B cell (primary cell): ENCODE measurements around the gene ALOXE3. TPM values are rescaled to one million over a fixed set of nuclear protein-coding genes. Genes with fewer than 3 reads are reported as not detected.

Source experiments
- ATAC-seq: fragments of 200-7000 bp; cut with Tn5 transposase; one replicate; pipeline ENCODE4 v1.10.0; 2021; ENCODE audit warnings: low read depth, mild to moderate bottlenecking, moderate number of reproducible peaks, moderate library complexity
- CTCF ChIA-PET: fragments of 350-600 bp; sonication (Branson Sonifier 250); formaldehyde crosslinking; loops from one replicate; lab custom pipeline; 2021; ENCODE audit warnings: antibody characterized with exemption, inconsistent platforms; lab: Charles Lee
- POLR2A ChIA-PET: fragments of 350-600 bp; sonication (Branson Sonifier 250); formaldehyde crosslinking; loops from one replicate; lab custom pipeline; 2021; ENCODE audit warnings: antibody characterized with exemption; lab: Charles Lee
- DNase-seq: peaks from one replicate; pipeline ENCODE4 v3.0.0; 2013
- H2AFZ ChIP-seq: 2 replicates; pipeline ENCODE4 v1.6.1; 2012; ENCODE audit warnings: mild to moderate bottlenecking, low read depth, low read length; ENCODE audit not compliant: insufficient read depth, poor library complexity, severe bottlenecking
- H3K27ac ChIP-seq, 2 donors: 1 replicate in 1 of 2; 2 replicates in 1 of 2; pipeline ENCODE4 v1.5.1; 2012 to 2013; ENCODE audit warnings: low read length in 2 of 2, mild to moderate bottlenecking in 2 of 2, moderate library complexity in 1 of 2
- H3K27me3 ChIP-seq, 4 experiments: fragments of 200-600 bp in 1 of 4; sonication (generic) in 1 of 4; replicated peaks in 1 of 4; 1 replicate in 2 of 4; 2 replicates in 2 of 4; pipeline versions ENCODE4 v1.6.1 to v1.7.0; 2013 to 2016; ENCODE audit warnings: low read length in 3 of 4, mild to moderate bottlenecking in 2 of 4, mixed read lengths in 1 of 4, moderate library complexity in 1 of 4; ENCODE audit not compliant: insufficient read depth in 4 of 4, control insufficient read depth in 3 of 4; ENCODE audit errors: control extremely low read depth in 1 of 4
- H3K36me3 ChIP-seq, 2 experiments: replicated peaks in 1 of 2; 1 replicate in 1 of 2; 2 replicates in 1 of 2; pipeline versions ENCODE4 v1.6.1 to v1.7.1; 2013; ENCODE audit warnings: low read length in 1 of 2; ENCODE audit not compliant: insufficient read depth in 2 of 2, control insufficient read depth in 1 of 2; ENCODE audit errors: control extremely low read depth in 1 of 2, extremely low read depth in 1 of 2
- H3K4me1 ChIP-seq, 2 donors: fragments of 200-600 bp in 1 of 2; sonication (generic) in 1 of 2; 1 replicate in 1 of 2; 2 replicates in 1 of 2; pipeline versions ENCODE4 v1.5.1 to v1.6.1; 2013 to 2017; ENCODE audit warnings: low read length in 2 of 2; ENCODE audit not compliant: control insufficient read depth in 2 of 2, insufficient read depth in 2 of 2
- H3K4me2 ChIP-seq: replicated peaks from 2 replicates; pipeline ENCODE3; 2012; ENCODE audit warnings: mild to moderate bottlenecking, low read depth, low read length; ENCODE audit not compliant: poor library complexity, severe bottlenecking
- H3K4me3 ChIP-seq, 5 experiments: fragments of 200-600 bp in 1 of 5; sonication (generic) in 1 of 5; 1 replicate in 3 of 5; 2 replicates in 2 of 5; pipeline versions ENCODE4 v1.5.1 to v1.7.0; 2011 to 2016; ENCODE audit warnings: low read length in 4 of 5, mild to moderate bottlenecking in 4 of 5, low read depth in 2 of 5, control low read depth in 1 of 5, moderate library complexity in 1 of 5; ENCODE audit not compliant: insufficient read depth in 1 of 5; ENCODE audit errors: control extremely low read depth in 1 of 5, extremely low read depth in 1 of 5
- H3K79me2 ChIP-seq: fragments of 200-600 bp; sonication (generic); one replicate; pipeline ENCODE4 v1.6.0; 2016; ENCODE audit warnings: low read length; ENCODE audit not compliant: control insufficient read depth, insufficient read depth
- H3K9ac ChIP-seq: fragments of 200-600 bp; sonication (generic); 2 replicates; pipeline ENCODE4 v1.6.1; 2017; ENCODE audit warnings: mild to moderate bottlenecking, low read length, moderate library complexity
- H3K9me3 ChIP-seq, 3 donors: one replicate each; pipeline versions ENCODE4 v1.6.1 to v1.7.1; 2013; ENCODE audit warnings: low read length in 2 of 3; ENCODE audit not compliant: control insufficient read depth in 2 of 3, insufficient read depth in 1 of 3; ENCODE audit errors: control extremely low read depth in 1 of 3
- H4K20me1 ChIP-seq: 2 replicates; pipeline ENCODE4 v1.6.0; 2012; ENCODE audit warnings: mild to moderate bottlenecking, low read length; ENCODE audit not compliant: insufficient read depth, control insufficient read depth, poor library complexity, severe bottlenecking
- H3K27ac Mint-ChIP-seq: one replicate; pipeline ENCODE4 v1.8.0; 2021; ENCODE audit warnings: mixed read lengths
- H3K27me3 Mint-ChIP-seq: one replicate; pipeline ENCODE4 v1.8.0; 2021; ENCODE audit warnings: mixed read lengths
- H3K4me1 Mint-ChIP-seq: one replicate; pipeline ENCODE4 v1.8.0; 2021; ENCODE audit warnings: mixed read lengths
- H3K4me3 Mint-ChIP-seq: one replicate; pipeline ENCODE4 v1.8.0; 2021; ENCODE audit warnings: mixed read lengths
- H3K9me3 Mint-ChIP-seq: one replicate; pipeline ENCODE4 v1.8.0; 2022; ENCODE audit warnings: mixed read lengths; ENCODE audit not compliant: insufficient read depth
- EZH2 ChIP-seq: IDR thresholded peaks from 2 replicates; pipeline ENCODE4 v1.6.1; 2012; ENCODE audit warnings: borderline replicate concordance, low read depth, mild to moderate bottlenecking, moderate library complexity, low read length; ENCODE audit not compliant: insufficient read depth, poor library complexity, severe bottlenecking
- WGBS: methylation state at CpG from one replicate; pipeline ENCODE4 v1.1.5; 2013; ENCODE audit warnings: missing lambda C conversion rate; ENCODE audit not compliant: insufficient coverage; 5-methylcytosine and 5-hydroxymethylcytosine counted together
- intact Hi-C: fragments of 100-400 bp; cut with micrococcal nuclease; formaldehyde crosslinking; loops from one replicate; pipeline ENCODE4 v1.10.0; 2022
- polyA plus RNA-seq: library from polyadenylated mRNA; depleted of rRNA; stranded (reverse); fragments of >200 nt; gene quantifications from 2 replicates; pipeline ENCODE4 v1.2.3, GENCODE V29; 2012
- total RNA-seq, 2 donors: library from RNA; stranded (reverse); fragments of 120-200 nt in 1 of 2; gene quantifications; 1 replicate in 1 of 2; 2 replicates in 1 of 2; pipeline versions ENCODE4 v1.2.3 to v1.2.4, GENCODE V29; 2013 to 2022
- TF ChIP-seq, protein P1 (sequence below): fragments of 200-600 bp; IDR thresholded peaks from one replicate; pipeline ENCODE4 v1.8.0; 2022; ENCODE audit warnings: antibody characterized with exemption, mild to moderate bottlenecking

ALOXE3 gene
- total and polyA plus RNA-seq, 2 donors (not counting 1 experiment from before 2014, with no cell fraction given) = 0.04 TPM; not detected in 1

DNA sequence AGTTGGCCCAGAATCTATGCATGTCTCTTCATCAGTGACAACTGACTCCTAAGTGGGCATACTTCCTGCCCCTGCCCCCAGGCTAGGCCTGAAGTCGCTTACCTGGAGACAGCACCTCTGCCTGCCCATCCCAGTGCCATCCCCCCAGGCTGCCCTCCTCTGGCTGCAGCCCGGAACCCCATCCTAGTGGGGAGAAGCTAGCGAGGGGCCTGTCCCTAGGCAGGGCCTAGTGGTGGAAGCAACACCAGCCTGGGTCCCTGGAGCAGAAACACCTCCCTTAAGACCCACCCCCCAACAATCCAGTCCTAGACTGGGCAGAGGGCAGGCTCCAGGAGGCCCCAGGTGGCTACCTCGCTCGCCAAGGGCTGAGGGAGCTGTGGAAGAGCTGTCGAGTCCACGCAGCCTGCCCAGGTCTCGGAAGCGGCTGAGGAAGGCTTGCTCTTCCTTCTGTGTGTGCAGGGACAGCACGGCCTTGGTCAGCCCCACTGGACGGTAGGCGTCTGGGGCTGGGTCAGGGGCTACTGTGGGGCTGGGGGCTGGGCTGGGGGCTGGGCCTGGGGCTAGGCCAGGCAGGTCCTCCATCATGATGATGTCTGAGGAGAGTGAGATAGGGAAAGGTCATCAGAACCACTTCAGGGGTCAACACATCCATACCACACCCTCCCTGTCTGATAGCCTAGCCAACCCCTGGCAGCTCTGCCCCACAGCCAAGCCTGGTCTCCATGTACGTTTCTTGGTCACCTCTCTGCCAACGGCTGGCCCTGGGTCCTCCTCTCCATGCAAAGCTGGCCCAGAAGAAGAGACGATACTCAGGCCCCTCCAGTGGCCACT, 26.3 kb upstream of the ALOXE3 start:
- Histone ChIP-seq H3K9me3 (no peaks in the 10 kb centered on the region), H2AFZ (no peak overlapping the region), H3K9ac (no peak overlapping the region), H3K4me1 (peaks cover 1 to 2% of the 10 kb centered on the region in 2 donors), H3K79me2 (peaks cover 18% of the 10 kb centered on the region), H3K27me3 (no peaks in the 10 kb centered on the region), H3K4me2 (no peak overlapping the region), H4K20me1 (peaks cover 15% of the 10 kb centered on the region), H3K4me3 (no peak overlapping the region), H3K36me3 (peaks cover 0 to 79% of the 10 kb centered on the region in 2 experiments), H3K27ac (no peak overlapping the region)
- Mint-ChIP-seq H3K4me3 (no peak overlapping the region), H3K27me3 (no peaks in the 10 kb centered on the region), H3K9me3 (no peaks in the 10 kb centered on the region), H3K4me1 (peaks cover 8% of the 10 kb centered on the region), H3K27ac (no peak overlapping the region)
- intact Hi-C loops = no loop called here
- 97% methylated on average over 14 of the region's 15 CpGs for WGBS
- DNase-seq (peak; percentile 37), ATAC-seq (no peak)
- ChIA-PET POLR2A (no interaction called here), CTCF (no interaction called here)
- TF ChIP-seq, protein P1, sequence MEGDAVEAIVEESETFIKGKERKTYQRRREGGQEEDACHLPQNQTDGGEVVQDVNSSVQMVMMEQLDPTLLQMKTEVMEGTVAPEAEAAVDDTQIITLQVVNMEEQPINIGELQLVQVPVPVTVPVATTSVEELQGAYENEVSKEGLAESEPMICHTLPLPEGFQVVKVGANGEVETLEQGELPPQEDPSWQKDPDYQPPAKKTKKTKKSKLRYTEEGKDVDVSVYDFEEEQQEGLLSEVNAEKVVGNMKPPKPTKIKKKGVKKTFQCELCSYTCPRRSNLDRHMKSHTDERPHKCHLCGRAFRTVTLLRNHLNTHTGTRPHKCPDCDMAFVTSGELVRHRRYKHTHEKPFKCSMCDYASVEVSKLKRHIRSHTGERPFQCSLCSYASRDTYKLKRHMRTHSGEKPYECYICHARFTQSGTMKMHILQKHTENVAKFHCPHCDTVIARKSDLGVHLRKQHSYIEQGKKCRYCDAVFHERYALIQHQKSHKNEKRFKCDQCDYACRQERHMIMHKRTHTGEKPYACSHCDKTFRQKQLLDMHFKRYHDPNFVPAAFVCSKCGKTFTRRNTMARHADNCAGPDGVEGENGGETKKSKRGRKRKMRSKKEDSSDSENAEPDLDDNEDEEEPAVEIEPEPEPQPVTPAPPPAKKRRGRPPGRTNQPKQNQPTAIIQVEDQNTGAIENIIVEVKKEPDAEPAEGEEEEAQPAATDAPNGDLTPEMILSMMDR = no peak
- TF ChIP-seq EZH2 = no peak
